Measurements from ENCODE around the gene B4GALT2.

Gene B4GALT2

DNA sequence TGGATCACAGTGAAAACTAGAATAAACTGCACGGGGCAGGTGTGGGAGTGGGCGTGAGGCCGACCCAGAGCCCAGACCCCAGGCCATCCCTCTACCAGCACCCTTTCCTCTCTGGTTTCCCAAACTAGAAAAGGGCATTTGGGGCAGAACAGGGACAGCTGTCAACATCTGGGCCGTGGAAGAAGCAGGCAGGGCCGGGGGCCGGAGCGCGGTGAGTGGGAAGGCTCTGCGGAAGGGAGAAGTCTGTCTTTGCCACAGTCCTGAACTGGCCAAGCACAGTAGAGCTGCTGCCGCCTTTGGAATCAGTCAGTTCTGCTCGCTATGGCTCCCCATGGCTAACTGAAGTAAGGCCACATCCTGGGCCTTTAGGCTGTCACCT, 19.0 kb downstream of the B4GALT2 start:
- no peak for TF ChIP-seq CTCF (IDR thresholded peaks at IDR 0.05; ENCODE audit: low read depth, low read length, missing control alignments)
- no peak for DNase-seq (ENCODE audit: low read depth)
- no peak overlapping the region for H3K4me3 ChIP-seq (ENCODE audit: low read depth, low read length)

DNA sequence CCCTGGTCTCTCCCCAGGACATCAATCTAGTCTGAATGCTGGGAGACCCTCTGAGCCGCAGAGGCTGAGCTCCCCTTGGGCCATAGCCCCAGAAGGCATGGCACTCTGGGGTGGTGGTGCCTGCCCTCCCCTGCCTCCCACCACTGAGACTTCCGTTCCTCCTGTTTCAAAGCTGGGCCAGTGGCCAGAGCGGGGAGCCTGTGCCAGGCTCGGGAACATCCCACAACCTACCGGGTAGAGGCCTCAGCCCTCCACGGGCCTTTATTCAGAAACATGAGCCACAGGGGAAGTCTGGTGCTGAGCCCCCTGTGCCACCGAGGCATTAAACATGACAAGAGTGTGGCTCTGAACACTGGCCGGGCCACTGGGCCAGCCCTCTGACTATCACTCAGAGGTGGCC, 20.4 kb downstream of the B4GALT2 start:
- no peak for DNase-seq (ENCODE audit: low read depth)
- no peak for TF ChIP-seq CTCF (IDR thresholded peaks at IDR 0.05; ENCODE audit: low read depth, low read length, missing control alignments)
- H3K4me3 ChIP-seq (ENCODE audit: low read depth, low read length): no peak overlapping the region

GRCh38 chr1:44000122-44000665, 21.2 kb downstream of the B4GALT2 start:
- no peak for DNase-seq (ENCODE audit: low read depth)
- no peak overlapping the region for H3K4me3 ChIP-seq (ENCODE audit: low read depth, low read length)
- TF ChIP-seq CTCF (IDR thresholded peaks at IDR 0.05; ENCODE audit: low read depth, low read length, missing control alignments): no peak

- TF ChIP-seq CTCF (IDR thresholded peaks at IDR 0.05; ENCODE audit: low read depth, low read length, missing control alignments): no peak
Measured at GRCh38 chr1:44002165-44002564, 23.2 kb downstream of the B4GALT2 start.

GRCh38 chr1:44002606-44003157, 23.7 kb downstream of the B4GALT2 start:
- DNase-seq (ENCODE audit: low read depth): no peak
- TF ChIP-seq CTCF (IDR thresholded peaks at IDR 0.05; ENCODE audit: low read depth, low read length, missing control alignments): peak; percentile 29
- H3K4me3 ChIP-seq (ENCODE audit: low read depth, low read length): no peak overlapping the region

More at GRCh38 chr1:44002165-44002564, 23.2 kb downstream of the B4GALT2 start:
- no peak overlapping the region for H3K4me3 ChIP-seq (ENCODE audit: low read depth, low read length)
- DNase-seq (ENCODE audit: low read depth): no peak

GRCh38 chr1:44008259-44008658, 29.2 kb downstream of the B4GALT2 start:
- no peak for TF ChIP-seq CTCF (IDR thresholded peaks at IDR 0.05; ENCODE audit: low read depth, low read length, missing control alignments)
- H3K4me3 ChIP-seq (ENCODE audit: low read depth, low read length): no peak overlapping the region
- DNase-seq (ENCODE audit: low read depth): no peak

- H3K4me3 ChIP-seq (ENCODE audit: low read depth, low read length): no peak overlapping the region
- no peak for TF ChIP-seq CTCF (IDR thresholded peaks at IDR 0.05; ENCODE audit: low read depth, low read length, missing control alignments)
- DNase-seq (ENCODE audit: low read depth): no peak
Measured at GRCh38 chr1:44010935-44011471, 32.0 kb downstream of the B4GALT2 start.

All from GM12864 (cell line).